GF-D8 (cell line): ENCODE results near the gene DRD2.

Experiments used
- DNase-seq: peaks from one replicate; lab custom pipeline; 2025; lab: John Stamatoyannopoulos, UW

Gene DRD2

DNA sequence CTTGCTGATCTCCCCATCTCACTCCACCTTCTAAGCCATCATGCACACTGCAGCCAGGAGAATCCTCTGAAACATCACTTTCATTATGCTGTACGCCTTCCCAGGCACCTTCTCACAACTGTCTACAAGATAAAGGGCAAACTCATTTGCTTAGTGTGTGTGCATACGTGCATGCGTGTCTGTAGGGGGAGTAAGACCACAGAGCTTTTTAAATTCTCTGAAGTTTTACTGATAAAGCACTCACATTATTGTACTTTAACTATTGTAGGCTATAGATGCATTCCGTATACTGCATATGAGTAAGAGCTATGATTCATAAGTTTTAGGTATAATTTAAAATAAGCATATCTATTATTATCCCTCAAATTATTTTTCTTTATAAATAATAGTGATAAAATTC, 102.9 kb downstream of the DRD2 start:
- no peak for DNase-seq

DNA sequence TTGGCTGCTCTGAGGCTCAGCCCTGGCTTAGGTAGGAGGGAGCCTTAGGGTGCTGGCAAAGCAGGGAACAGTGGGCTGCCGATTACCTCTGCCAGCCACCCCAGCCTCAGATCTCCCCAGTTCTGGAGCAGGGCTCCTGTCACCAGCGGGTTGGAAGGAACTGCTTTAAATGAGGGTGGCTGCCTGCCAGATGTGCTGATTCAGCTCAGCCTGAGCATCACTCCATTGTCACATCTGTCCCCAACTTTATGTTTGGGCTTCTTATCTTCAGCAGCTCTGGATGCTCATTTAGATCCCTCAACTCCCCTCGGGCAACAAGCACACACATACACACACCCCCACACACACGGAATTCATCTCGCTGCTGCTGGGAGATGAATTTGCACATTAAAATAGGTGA, 104.6 kb downstream of the DRD2 start:
- DNase-seq: no peak

DNA sequence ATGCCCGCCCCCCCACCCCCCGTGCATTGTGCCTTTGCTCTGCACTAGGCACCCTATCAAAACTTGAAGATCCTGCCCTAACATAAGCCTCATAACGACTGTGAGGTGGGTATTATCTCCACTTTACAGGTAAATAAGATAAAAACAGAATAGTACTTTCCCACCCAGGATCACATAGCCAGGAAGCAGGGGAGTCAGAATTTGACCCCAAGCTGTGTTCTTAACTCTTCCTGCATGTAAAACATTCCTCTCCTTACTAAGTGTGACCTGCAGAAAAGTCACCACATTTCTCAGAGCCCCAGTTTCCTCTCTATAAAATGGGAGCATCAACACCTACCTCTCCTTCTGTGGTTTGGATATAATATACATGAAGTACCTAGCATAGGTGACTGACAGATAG, 105.8 kb downstream of the DRD2 start:
- DNase-seq: no peak

DNA sequence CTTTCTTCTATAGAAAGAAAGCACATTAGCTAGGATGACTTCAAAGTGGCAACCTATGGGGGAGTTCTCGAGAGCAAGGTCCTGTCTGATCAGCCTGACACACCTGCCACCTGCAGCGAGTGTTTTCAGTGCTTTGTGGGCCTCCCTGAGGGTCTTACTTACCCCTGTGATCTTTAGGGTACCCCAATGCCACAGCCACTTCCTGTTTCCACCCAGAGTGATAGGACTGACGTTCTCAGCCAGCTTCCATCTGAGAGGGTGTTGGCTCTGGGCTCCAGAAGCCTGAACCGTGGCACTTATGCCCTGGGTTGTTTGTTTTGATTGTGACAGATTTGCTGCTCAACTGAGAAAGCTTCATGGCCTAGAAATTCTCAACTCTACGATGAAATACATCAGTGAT, 109.3 kb downstream of the DRD2 start:
- no peak for DNase-seq

DNA sequence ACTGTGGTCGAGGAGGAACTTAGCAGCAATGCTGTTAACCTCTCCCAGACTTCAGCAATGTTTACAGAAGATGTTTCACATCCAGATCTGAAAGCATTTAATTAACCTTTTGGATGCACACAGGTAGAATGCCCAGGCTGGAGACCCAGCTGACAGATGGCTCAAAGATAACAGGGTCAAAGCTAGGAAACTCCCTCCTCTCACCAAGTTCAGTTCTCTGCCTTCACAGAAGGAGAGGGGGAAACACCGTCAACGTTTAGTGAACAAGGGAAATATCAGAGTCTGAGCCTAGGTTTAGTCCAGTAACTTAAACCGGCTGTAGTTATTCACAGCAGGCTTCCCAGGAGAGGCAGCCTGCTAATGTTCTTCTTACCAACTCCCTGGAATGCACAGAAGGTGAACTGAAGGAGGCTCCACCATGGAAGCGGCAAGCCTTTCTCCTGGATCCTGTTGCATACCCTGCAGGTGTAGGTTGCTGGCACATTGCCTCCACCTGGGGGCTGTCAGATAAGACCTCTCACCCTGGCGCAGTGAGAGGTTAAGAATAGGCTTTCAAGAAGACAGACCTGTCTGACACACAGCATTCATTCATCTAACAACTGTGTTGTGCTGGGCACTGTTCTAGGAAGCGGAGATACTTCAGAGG, 111.1 kb downstream of the DRD2 start:
- no peak for DNase-seq

DNA sequence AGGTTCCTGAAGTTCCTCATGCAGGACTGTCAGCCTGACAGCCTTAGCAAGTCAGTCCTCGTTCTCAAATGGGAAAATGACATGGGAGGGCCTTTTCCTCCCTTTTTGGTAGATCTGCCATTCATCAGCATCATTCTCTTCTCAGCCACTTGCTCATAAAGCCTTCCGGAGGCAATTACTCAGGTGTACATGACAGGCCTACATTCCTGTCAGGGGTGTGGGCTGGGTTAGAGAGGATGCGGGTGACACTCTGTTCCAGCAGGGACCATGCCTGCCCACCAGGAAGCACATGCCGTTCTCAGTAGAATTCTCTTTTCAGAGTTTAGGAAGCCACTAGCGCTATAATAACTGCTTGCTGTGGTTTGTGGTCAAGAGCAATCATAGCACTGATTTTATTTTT, 111.8 kb downstream of the DRD2 start:
- no peak for DNase-seq
